Tibial nerve (tissue), 4 donors: ENCODE results near the gene COPA.

Experiments used
- EP300 ChIP-seq, 2 donors: sonication (generic); formaldehyde crosslinking; IDR thresholded peaks; one replicate each; pipeline ENCODE4 v1.6.1; 2017; ENCODE audit warnings: antibody characterized with exemption in 2 of 2, mild to moderate bottlenecking in 1 of 2
- POLR2A ChIP-seq, 2 donors: fragments of 450-650 bp; IDR thresholded peaks; one replicate each; pipeline ENCODE4 v1.6.1; 2017; ENCODE audit warnings: antibody characterized with exemption in 2 of 2, mild to moderate bottlenecking in 2 of 2, moderate library complexity in 2 of 2
- TF ChIP-seq, protein P1 (sequence below), 5 experiments: fragments of 200-600 bp in 3 of 5; fragments of 450-650 bp in 2 of 5; sonication (generic) in 3 of 5; IDR thresholded peaks; one replicate each; pipeline ENCODE4 v1.5.1; 2016 to 2019; ENCODE audit warnings: antibody characterized with exemption in 5 of 5, mild to moderate bottlenecking in 3 of 5, moderate library complexity in 2 of 5

DNA sequence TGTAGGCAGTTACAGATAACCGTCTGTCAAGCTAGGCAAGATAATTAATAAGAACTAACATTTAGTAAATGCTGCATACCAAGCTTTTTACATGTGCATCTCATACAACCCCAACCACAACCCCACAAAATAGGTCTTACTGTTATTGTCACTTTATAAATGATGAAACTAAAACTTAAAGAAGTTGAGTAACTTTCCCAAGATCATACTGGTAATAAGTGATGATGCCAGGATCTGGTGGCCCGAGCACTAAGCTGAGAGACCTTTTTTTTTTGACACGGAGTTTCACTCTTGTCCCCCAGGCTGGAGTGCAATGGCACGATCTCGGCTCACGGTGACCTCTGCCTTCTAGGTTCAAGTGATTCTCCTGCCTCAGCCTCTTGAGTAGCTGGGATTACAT lies 1.9 kb upstream of the COPA start:
- TF ChIP-seq, protein P1, sequence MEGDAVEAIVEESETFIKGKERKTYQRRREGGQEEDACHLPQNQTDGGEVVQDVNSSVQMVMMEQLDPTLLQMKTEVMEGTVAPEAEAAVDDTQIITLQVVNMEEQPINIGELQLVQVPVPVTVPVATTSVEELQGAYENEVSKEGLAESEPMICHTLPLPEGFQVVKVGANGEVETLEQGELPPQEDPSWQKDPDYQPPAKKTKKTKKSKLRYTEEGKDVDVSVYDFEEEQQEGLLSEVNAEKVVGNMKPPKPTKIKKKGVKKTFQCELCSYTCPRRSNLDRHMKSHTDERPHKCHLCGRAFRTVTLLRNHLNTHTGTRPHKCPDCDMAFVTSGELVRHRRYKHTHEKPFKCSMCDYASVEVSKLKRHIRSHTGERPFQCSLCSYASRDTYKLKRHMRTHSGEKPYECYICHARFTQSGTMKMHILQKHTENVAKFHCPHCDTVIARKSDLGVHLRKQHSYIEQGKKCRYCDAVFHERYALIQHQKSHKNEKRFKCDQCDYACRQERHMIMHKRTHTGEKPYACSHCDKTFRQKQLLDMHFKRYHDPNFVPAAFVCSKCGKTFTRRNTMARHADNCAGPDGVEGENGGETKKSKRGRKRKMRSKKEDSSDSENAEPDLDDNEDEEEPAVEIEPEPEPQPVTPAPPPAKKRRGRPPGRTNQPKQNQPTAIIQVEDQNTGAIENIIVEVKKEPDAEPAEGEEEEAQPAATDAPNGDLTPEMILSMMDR (IDR thresholded peaks at IDR 0.05), result no peak
- TF ChIP-seq POLR2A (IDR thresholded peaks at IDR 0.05) (no peak), EP300 (IDR thresholded peaks at IDR 0.05) (no peak)
